ENCODE data around the gene KIF26A.

Gene KIF26A

DNA sequence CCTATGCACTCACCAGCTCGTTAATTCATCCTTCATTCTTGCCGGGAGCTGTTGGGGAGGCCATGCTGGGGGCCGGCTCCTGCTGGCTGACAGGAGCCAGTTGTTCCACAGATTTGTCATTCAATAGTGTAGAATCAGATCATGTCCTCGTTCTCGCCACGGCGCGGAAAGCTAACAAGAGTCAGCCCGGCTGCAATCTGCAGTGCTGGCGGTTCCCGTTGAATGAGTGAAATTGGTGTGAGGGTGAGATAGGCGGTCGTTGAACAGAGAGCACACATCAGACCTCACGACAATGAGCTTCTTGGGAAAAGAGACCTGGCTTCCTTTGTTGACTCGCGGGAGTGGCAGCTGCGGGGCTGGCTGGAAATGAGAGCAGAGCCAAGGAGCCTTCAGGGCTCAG, 57.5 kb downstream of the KIF26A start:
- Histone ChIP-seq H3F3A (ENCODE audit: insufficient read depth) (no peaks in the 10 kb centered on the region), H3K9me2 (replicated peaks; ENCODE audit: insufficient read depth, low read length) (no peaks in the 10 kb centered on the region), H3K79me2 (ENCODE audit: insufficient read depth, low read length) (no peaks in the 10 kb centered on the region), H3K9me3 (ENCODE audit: insufficient read depth, low read length) (no peaks in the 10 kb centered on the region), H2AFZ (ENCODE audit: low read depth, low read length, severe bottlenecking) (no peak overlapping the region), H3K4me3 (ENCODE audit: insufficient read depth, low read length, poor library complexity, severe bottlenecking) (no peak overlapping the region), H3K9ac (ENCODE audit: low read length) (no peak overlapping the region), H3K27ac (ENCODE audit: low read depth, low read length) (no peak overlapping the region), H3K36me3 (ENCODE audit: low read length) (no peaks in the 10 kb centered on the region), H3K27me3 (ENCODE audit: low read length) (no peaks in the 10 kb centered on the region), H4K20me1 (ENCODE audit: low read depth, low read length) (no peaks in the 10 kb centered on the region), H3K4me2 (ENCODE audit: low read depth, low read length, poor library complexity, severe bottlenecking) (no peak overlapping the region)
- no peak for TF ChIP-seq EZH2phosphoT487 (conservative IDR thresholded peaks at IDR 0.05; ENCODE audit: low read length)
- TF ChIP-seq, protein P1, sequence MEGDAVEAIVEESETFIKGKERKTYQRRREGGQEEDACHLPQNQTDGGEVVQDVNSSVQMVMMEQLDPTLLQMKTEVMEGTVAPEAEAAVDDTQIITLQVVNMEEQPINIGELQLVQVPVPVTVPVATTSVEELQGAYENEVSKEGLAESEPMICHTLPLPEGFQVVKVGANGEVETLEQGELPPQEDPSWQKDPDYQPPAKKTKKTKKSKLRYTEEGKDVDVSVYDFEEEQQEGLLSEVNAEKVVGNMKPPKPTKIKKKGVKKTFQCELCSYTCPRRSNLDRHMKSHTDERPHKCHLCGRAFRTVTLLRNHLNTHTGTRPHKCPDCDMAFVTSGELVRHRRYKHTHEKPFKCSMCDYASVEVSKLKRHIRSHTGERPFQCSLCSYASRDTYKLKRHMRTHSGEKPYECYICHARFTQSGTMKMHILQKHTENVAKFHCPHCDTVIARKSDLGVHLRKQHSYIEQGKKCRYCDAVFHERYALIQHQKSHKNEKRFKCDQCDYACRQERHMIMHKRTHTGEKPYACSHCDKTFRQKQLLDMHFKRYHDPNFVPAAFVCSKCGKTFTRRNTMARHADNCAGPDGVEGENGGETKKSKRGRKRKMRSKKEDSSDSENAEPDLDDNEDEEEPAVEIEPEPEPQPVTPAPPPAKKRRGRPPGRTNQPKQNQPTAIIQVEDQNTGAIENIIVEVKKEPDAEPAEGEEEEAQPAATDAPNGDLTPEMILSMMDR (IDR thresholded peaks at IDR 0.05; ENCODE audit: insufficient read depth, low read length, poor library complexity, severe bottlenecking) = no peak

DNA sequence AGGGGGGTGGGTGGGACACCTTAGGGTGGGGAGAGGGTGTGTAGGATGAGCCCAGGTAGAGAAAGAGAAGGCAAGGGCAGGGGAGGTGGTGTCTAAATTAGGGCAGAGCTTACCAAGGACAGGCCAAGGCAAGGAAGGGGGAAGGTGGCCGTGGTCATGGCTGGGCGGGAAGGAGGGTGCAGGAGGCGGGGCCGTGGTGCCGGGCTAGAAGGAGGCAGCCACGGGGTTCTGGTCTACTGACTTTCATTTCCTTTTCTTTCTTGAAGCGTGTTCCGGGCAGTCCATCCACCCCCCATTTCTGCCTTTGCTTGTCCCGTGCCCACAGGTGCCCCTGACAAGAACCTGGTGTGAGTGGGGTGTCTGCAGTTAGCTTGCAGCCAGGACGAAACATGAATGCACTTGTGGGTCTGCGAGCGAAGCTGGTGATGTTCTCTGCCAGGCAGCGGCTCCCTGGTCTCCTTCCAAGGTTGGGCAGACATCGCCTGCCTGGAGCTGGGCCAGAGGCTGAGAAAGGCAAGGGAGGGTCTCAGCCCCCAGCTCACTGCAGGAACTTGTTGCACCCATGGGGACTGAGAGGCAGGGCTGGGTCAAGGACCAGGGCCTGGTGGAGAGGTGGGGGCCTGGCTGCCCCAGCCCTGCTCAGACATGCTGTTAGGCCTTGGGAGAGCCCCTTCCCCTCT, 58.2 kb downstream of the KIF26A start:
- no peak overlapping the region for H3K9ac ChIP-seq (ENCODE audit: low read length)
- no peaks in the 10 kb centered on the region for H3K36me3 ChIP-seq (ENCODE audit: low read length)
- H3F3A ChIP-seq (ENCODE audit: insufficient read depth) = no peaks in the 10 kb centered on the region
- no peak overlapping the region for H2AFZ ChIP-seq (ENCODE audit: low read depth, low read length, severe bottlenecking)
- no peaks in the 10 kb centered on the region for H3K27me3 ChIP-seq (ENCODE audit: low read length)
- H3K79me2 ChIP-seq (ENCODE audit: insufficient read depth, low read length) = no peaks in the 10 kb centered on the region
- H3K27ac ChIP-seq (ENCODE audit: low read depth, low read length) = no peak overlapping the region
- H3K4me3 ChIP-seq (ENCODE audit: insufficient read depth, low read length, poor library complexity, severe bottlenecking) = no peak overlapping the region
- no peaks in the 10 kb centered on the region for H3K9me2 ChIP-seq (replicated peaks; ENCODE audit: insufficient read depth, low read length)
- H3K9me3 ChIP-seq (ENCODE audit: insufficient read depth, low read length) = no peaks in the 10 kb centered on the region
- H3K4me2 ChIP-seq (ENCODE audit: low read depth, low read length, poor library complexity, severe bottlenecking) = no peak overlapping the region
- TF ChIP-seq EZH2phosphoT487 (conservative IDR thresholded peaks at IDR 0.05; ENCODE audit: low read length) = no peak
- TF ChIP-seq, protein P1 (IDR thresholded peaks at IDR 0.05; ENCODE audit: insufficient read depth, low read length, poor library complexity, severe bottlenecking) = no peak
- no peaks in the 10 kb centered on the region for H4K20me1 ChIP-seq (ENCODE audit: low read depth, low read length)

DNA sequence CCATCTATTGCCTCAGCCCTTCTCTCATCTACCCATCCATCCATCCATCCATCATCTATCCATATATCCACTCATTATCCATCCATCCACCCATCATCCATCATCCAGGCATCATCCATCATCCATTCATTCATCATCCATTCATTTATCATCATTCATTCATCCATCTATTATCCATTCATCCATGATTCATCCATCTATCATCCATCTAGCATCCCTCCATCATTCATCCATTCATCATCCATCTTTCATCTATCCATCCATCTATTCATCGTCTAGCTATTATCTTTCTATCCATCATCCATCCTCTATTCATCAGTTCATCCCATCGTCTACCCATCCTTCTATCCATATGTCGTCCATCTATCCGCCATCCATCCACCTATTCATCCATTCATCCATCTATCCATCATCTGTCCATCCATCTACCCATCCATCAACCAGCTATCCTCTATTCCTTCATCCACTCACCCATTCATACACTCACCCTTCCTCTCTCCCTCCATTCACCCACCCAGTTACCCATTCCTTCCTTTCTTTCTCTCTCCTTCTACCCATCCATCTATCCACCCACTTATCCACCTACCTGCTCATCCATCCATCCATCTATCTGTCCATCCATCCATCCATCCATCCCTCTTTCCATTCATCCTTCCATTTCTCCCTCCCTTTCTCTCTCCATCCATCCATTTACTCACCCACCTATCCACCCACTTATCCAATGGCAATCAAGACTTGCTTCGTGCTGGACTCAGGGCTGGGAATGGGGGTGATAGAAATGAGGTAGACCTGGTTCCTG, 59.3 kb downstream of the KIF26A start:
- TF ChIP-seq, protein P1 (IDR thresholded peaks at IDR 0.05; ENCODE audit: insufficient read depth, low read length, poor library complexity, severe bottlenecking) = no peak
- TF ChIP-seq EZH2phosphoT487 (conservative IDR thresholded peaks at IDR 0.05; ENCODE audit: low read length) = no peak
- no peak overlapping the region for H3K4me3 ChIP-seq (ENCODE audit: insufficient read depth, low read length, poor library complexity, severe bottlenecking)

More for the DNA sequence above, 59.3 kb downstream of the KIF26A start:
- Histone ChIP-seq H3K9me2 (replicated peaks; ENCODE audit: insufficient read depth, low read length) (no peaks in the 10 kb centered on the region), H3K79me2 (ENCODE audit: insufficient read depth, low read length) (no peaks in the 10 kb centered on the region), H3K36me3 (ENCODE audit: low read length) (no peaks in the 10 kb centered on the region), H3K27me3 (ENCODE audit: low read length) (no peaks in the 10 kb centered on the region), H3K27ac (ENCODE audit: low read depth, low read length) (no peak overlapping the region), H3F3A (ENCODE audit: insufficient read depth) (no peaks in the 10 kb centered on the region), H2AFZ (ENCODE audit: low read depth, low read length, severe bottlenecking) (no peak overlapping the region), H3K9ac (ENCODE audit: low read length) (no peak overlapping the region), H3K9me3 (ENCODE audit: insufficient read depth, low read length) (no peaks in the 10 kb centered on the region), H3K4me2 (ENCODE audit: low read depth, low read length, poor library complexity, severe bottlenecking) (no peak overlapping the region), H4K20me1 (ENCODE audit: low read depth, low read length) (no peaks in the 10 kb centered on the region)
